Hippocampal formation (tissue), 2 donors: Measurements from ENCODE around the gene STX18.

Source experiments
- DNase-seq, 2 donors: peaks; one replicate each; lab custom pipeline; 2025; lab: John Stamatoyannopoulos, UW

Gene STX18

DNA sequence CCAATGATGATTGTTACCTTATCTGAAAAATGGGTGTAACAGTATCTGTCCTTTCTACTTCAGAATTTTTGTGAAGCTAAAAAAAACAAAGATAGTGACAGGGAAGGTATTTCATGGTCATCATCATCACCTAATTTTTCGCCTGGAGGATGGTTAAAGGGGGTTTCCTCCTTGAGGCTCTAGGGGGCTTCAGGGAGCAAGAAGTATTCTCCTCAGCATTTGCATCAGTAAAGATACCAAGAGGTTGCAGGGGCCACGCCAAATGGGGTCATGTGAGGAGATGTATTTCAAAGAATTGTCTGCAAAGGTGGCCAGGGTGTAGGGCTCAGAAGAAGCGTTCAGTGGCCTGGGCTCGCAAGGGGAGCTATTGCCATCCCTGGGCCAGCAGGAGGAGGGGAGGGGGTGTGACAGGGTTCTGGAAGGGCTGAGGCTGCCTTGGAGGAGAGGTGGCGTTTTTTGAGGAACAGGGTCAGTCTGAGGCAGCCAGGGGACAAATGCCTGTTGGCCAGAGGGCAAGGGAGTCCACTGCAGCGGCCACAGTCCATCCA, 162.2 kb downstream of the STX18 start:
- DNase-seq = no peak

DNA sequence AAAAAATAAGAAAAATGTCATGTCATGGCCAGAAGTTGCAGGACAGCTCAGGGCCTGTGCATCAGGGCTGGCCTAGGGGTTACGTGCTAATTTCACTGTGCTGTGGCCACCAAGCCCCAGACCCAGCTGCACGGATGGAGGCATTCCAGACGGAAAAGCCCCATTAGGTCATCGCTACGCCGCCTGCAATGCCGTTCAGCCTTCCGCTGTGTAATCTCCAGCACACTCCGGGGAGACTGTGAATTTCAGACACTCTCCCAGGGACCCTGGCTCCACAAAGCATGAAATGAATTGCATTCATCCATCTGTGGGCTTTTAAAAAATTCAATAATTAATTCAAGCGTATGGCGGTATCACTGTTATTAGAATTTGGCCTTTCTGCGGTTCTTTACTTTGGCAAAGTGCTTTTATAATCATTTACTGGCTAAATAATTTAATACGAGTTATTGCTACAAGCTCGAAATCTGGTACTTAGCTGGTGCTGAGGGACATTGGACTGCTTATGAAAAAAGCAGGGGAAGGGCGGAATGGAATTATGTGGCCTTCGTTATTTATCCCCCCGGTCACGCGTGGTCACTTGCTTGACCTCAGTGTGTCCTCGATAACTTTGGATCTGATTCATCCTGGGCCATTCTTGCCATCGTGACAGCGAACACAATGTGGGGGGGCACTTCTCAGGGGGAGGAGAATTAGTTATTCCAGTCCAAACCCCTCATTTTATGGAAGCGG, 164.0 kb downstream of the STX18 start:
- no peak for DNase-seq

DNA sequence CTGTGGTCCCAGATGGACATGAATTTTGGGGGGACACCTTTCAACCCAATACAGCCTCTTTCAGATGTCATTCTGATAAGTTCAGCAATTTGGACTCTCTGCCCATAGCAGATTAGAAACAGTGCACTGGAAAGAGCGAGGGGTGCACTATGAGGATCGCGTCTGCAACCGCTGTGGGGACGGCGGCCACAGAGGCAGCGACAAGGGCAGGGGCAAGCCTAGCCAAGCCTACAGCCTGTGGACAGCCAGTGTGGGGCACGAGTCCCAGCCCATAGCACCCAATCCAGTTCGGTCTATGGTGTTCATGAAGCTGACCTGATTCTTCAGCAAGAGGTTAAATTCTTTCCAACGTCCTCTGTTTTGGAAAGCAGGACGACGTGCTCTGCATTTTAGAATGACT, 164.7 kb downstream of the STX18 start:
- DNase-seq = no peak

DNA sequence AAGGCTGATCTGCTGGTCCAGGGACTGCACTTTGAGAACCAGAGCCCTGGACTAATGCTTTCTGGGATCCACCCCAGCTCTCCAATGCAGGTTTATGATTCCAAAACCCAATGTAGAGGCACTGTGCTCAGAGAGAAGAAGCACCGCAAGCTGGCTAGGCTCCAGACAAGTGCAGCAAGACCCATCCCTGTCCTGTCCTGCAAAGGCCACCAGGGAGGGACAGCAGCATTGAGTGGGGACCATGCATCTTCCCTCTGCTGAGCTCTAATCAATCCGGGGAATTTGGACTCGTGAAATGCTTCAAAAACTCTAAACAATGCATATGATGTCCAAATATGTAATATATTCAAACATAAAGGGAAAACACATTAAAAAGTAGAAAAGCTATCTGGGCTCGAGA, 165.8 kb downstream of the STX18 start:
- no peak for DNase-seq

DNA sequence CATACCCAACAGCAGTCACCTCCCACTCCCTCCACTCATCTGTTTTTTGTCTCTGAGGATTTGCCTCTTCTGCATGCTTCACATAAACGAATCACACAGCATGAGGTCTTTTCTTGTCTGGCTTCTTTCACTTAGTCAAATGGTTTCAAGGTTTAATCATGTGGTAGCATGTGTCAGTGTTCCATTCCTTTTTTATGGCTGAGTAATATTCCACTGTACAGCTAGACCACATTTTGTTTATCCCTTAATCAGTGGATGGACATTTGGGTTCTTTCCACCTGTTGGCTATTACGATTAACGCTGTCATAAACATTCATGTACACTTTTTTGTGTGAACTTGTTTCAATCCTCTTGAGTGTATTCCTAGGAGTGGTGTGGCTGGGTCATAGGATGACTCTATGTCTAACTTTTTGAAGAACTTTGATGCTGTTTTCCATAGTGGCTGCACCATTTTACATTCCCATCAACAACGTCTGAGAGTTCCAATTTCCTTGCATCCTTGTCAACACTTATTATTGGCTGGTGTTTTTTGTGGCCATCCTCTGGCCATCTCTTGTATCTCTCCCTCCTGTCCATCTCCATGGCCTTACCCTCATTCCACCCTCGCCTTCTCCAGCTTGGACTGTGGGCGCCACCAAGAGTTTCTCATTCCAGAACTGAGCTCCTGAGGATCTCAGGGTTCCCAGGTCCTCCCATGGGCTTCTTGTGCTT, 167.3 kb downstream of the STX18 start:
- no peak for DNase-seq
